ENCODE measurements around the gene SLC2A9. TPM values are rescaled to one million over a fixed set of nuclear protein-coding genes. Genes with fewer than 3 reads are reported as not detected.

SLC2A9 gene
- total and polyA plus RNA-seq, 2 of the 8 experiments (the other 6 are each of a cell fraction or from before 2014, with no cell fraction given) = 0.20 to 0.26 TPM

DNA sequence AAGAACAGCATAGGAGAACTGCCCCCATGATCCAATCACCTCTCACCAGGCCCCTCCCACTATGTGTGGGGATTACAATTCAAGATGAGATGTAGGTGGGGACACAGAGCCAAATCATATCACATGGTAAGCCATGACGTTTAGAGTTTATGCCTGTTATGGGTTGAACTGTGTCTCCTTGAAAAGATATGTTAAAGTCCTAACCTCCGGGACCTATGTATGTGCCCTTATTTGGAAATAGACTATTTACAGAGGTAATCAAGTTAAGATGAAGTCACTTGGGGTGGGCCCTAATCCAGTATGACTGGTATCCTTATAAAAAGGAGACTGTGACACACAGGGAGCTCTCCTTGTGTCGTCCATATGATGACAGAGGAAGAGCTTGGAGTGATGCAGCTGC is 25.2 kb upstream of the SLC2A9 start:
- no peak overlapping the region for H3K4me2 ChIP-seq (ENCODE audit: insufficient read depth in 1 of 2, low read depth in 2 of 2, low read length in 2 of 2)
- H3K4me3 ChIP-seq (ENCODE audit: extremely low read depth in 1 of 4, insufficient read depth in 2 of 4, low read depth in 3 of 4, low read length in 4 of 4) = no peak overlapping the region
- H3K23me2 ChIP-seq (ENCODE audit: low read depth, low read length) = no peaks in the 10 kb centered on the region
- H3K18ac ChIP-seq (ENCODE audit: extremely low read depth, low read length) = no peak overlapping the region
- no peak overlapping the region for H2BK5ac ChIP-seq (ENCODE audit: low read depth, low read length)
- H3K9ac ChIP-seq (replicated peaks in 1 of 4; ENCODE audit: extremely low read depth in 1 of 4, low read depth in 3 of 4, low read length in 3 of 4) = no peak overlapping the region
- no peaks in the 10 kb centered on the region for H3K36me3 ChIP-seq (ENCODE audit: control insufficient read depth in 2 of 4, insufficient read depth in 4 of 4, low read length in 3 of 4)
- no peak overlapping the region for H2AFZ ChIP-seq (ENCODE audit: low read length)
- no peak overlapping the region for H3K27ac ChIP-seq (ENCODE audit: low read depth, low read length)
- no peak overlapping the region for H2BK120ac ChIP-seq (replicated peaks; ENCODE audit: low read depth, low read length)
- DNase-seq (ENCODE audit: low read depth in 1 of 2, low spot score in 2 of 2) (no peak), FAIRE-seq (no peak)
- no peak overlapping the region for H3K56ac ChIP-seq (replicated peaks; ENCODE audit: insufficient read length, low read depth, low read length)
- H3K79me1 ChIP-seq (ENCODE audit: low read depth, low read length) = no peaks in the 10 kb centered on the region
- ChIA-PET CTCF (ENCODE audit: partially characterized antibody) (no interaction called here), POLR2A (ENCODE audit: partially characterized antibody) (interaction anchor here (0.9 kb wide), 1 partner anchor 17 kb away, joined by 3 read pairs; no protein-coding TSS in a partner anchor)
- no peaks in the 10 kb centered on the region for H3K27me3 ChIP-seq (replicated peaks in 1 of 4; ENCODE audit: control insufficient read depth in 3 of 4, extremely low read depth in 1 of 4, insufficient read depth in 3 of 4, low read length in 3 of 4)
- no peak overlapping the region for H4K91ac ChIP-seq (replicated peaks; ENCODE audit: insufficient read length, low read length)
- H2BK15ac ChIP-seq (ENCODE audit: low read length) = no peak overlapping the region
- no peak overlapping the region for H4K8ac ChIP-seq (ENCODE audit: extremely low read depth, insufficient read depth, low read length)
- H4K5ac ChIP-seq (ENCODE audit: insufficient read length, low read depth, low read length) = no peak overlapping the region
- H4K20me1 ChIP-seq (replicated peaks in 1 of 2; ENCODE audit: control insufficient read depth in 1 of 2, insufficient read depth in 2 of 2, low read length in 2 of 2) = no peaks in the 10 kb centered on the region
- no peak overlapping the region for H3K23ac ChIP-seq (ENCODE audit: insufficient read length)
- H3K14ac ChIP-seq (ENCODE audit: insufficient read length) = no peak overlapping the region
- H2BK12ac ChIP-seq (ENCODE audit: low read depth, low read length) = no peak overlapping the region
- 92% methylated on average over 3 of the region's 3 CpGs; no CpG with 5 or more reads in 1 of the 2 experiments for WGBS, 2 experiments (ENCODE audit: extremely low coverage in 1 of 2, insufficient coverage in 1 of 2, insufficient read length in 1 of 2, insufficient replicate concordance in 2 of 2, low coverage in 1 of 2, low lambda C conversion rate in 2 of 2, missing lambda C conversion rate in 1 of 2)
- H2AK5ac ChIP-seq (ENCODE audit: low read depth, low read length) = no peak overlapping the region
- no peak overlapping the region for H3K4ac ChIP-seq (replicated peaks; ENCODE audit: insufficient read length, low read depth, low read length)
- H3K9me3 ChIP-seq (ENCODE audit: insufficient read depth in 2 of 2, low read depth in 1 of 2, low read length in 1 of 2) = no peaks in the 10 kb centered on the region
- no peaks in the 10 kb centered on the region for H3K79me2 ChIP-seq (ENCODE audit: control insufficient read depth in 1 of 2, insufficient read depth in 2 of 2, low read length in 2 of 2)
- peaks cover 2 to 12% (median 7%) of the 10 kb centered on the region in 4 experiments; a peak in 5 of 7 replicates for H3K4me1 ChIP-seq (replicated peaks in 1 of 4; ENCODE audit: control insufficient read depth in 3 of 4, insufficient read depth in 4 of 4, low read length in 3 of 4)
- no peak overlapping the region for H2BK20ac ChIP-seq (ENCODE audit: low read length)
- TF ChIP-seq CTBP2 (IDR thresholded peaks at IDR 0.05; ENCODE audit: borderline replicate concordance, insufficient read depth, insufficient read length, low read length) = no peak
